Measurements from ENCODE around the gene CRTC1. TPM values are rescaled to one million over a fixed set of nuclear protein-coding genes. Genes with fewer than 3 reads are reported as not detected.

The CRTC1 gene
- 2.1 and 3.6 TPM in 2 replicates for total RNA-seq

GRCh38 chr19:18683109-18683957, at the start of gene CRTC1:
Gene CRTC1 (plus strand): TSS chr19:18683680. CDS start chr19:18683703, 23 bp downstream.

GRCh38 chr19:18636969-18637629, 46.4 kb upstream of the CRTC1 start, which contains the start of gene KLHL26:
Gene KLHL26 (plus strand): TSS chr19:18637028. CDS start chr19:18637055, 27 bp downstream.

GRCh38 chr19:18790566-18791314, 107.3 kb downstream of the CRTC1 start, which contains the start of gene COMP:
Gene COMP (minus strand): TSS chr19:18791305. CDS start chr19:18791269, 36 bp downstream.

GRCh38 chr19:18831524-18832305, 148.2 kb downstream of the CRTC1 start, which contains the start of gene UPF1:
Gene UPF1 (plus strand): TSS chr19:18831959. CDS start chr19:18832210, 251 bp downstream.

Other genes with a start within 250 kb of the CRTC1 start
- 26.7 and 47.4 TPM in 2 replicates for gene ISYNA1, start 245.5 kb upstream of the CRTC1 start, total RNA-seq
- gene ELL, start 161.6 kb upstream of the CRTC1 start, total RNA-seq: 18.0 and 19.9 TPM in 2 replicates
- gene FKBP8, start 140.1 kb upstream of the CRTC1 start, total RNA-seq: 150 and 249 TPM in 2 replicates
- gene KXD1, start 125.8 kb upstream of the CRTC1 start, total RNA-seq: 123 and 137 TPM in 2 replicates
- gene UBA52, start 111.8 kb upstream of the CRTC1 start, total RNA-seq: 813 and 914 TPM in 2 replicates
- gene REX1BD, start 94.9 kb upstream of the CRTC1 start, total RNA-seq: 53.1 and 59.8 TPM in 2 replicates
- 0.48 and 0.98 TPM in 2 replicates for gene CRLF1, start 76.9 kb upstream of the CRTC1 start, total RNA-seq
- under 0.01 and 0.10 TPM in 2 replicates for gene TMEM59L, start 70.8 kb upstream of the CRTC1 start, total RNA-seq
- gene KLHL26, start 46.7 kb upstream of the CRTC1 start, total RNA-seq: 3.2 and 5.2 TPM in 2 replicates
- gene COMP, start 107.6 kb downstream of the CRTC1 start, total RNA-seq: not detected in 2 replicates
- 67.4 and 74.1 TPM in 2 replicates for gene UPF1, start 148.3 kb downstream of the CRTC1 start, total RNA-seq
- gene CERS1, start 212.5 kb downstream of the CRTC1 start, total RNA-seq: 2.3 and 3.9 TPM in 2 replicates
- gene COPE, start 235.7 kb downstream of the CRTC1 start, total RNA-seq: 219 and 252 TPM in 2 replicates
- gene DDX49, start 236.0 kb downstream of the CRTC1 start, total RNA-seq: 52.6 and 56.6 TPM in 2 replicates

All from vein endothelial cell (primary cell).